Measurements from ENCODE around the gene CCNJL. TPM values are rescaled to one million over a fixed set of nuclear protein-coding genes. Genes with fewer than 3 reads are reported as not detected.
"Not testable (repeated sequence)": the region's sequence is repeated elsewhere in the genome, so short reads cannot be mapped to it uniquely, and the experiment has no call there.

CCNJL gene
- total RNA-seq, 4 donors from 2014 or later = 0.15 to 0.18 TPM; not detected in 2

GRCh38 chr5:160339406-160340130 is 27.2 kb upstream of the CCNJL start:
- Histone ChIP-seq H3K4me1 (no peaks in the 10 kb centered on the region), H3K36me3 (no peaks in the 10 kb centered on the region), H3K9me3 (no peaks in the 10 kb centered on the region), H3K4me3 (no peak overlapping the region), H3K27ac (no peak overlapping the region), H3K27me3 (no peaks in the 10 kb centered on the region)
- DNase-seq = no peak
- intact Hi-C loops (cut with DNase I; ENCODE audit: low total_unique reads) = no loop called here
- TF ChIP-seq, protein P1, sequence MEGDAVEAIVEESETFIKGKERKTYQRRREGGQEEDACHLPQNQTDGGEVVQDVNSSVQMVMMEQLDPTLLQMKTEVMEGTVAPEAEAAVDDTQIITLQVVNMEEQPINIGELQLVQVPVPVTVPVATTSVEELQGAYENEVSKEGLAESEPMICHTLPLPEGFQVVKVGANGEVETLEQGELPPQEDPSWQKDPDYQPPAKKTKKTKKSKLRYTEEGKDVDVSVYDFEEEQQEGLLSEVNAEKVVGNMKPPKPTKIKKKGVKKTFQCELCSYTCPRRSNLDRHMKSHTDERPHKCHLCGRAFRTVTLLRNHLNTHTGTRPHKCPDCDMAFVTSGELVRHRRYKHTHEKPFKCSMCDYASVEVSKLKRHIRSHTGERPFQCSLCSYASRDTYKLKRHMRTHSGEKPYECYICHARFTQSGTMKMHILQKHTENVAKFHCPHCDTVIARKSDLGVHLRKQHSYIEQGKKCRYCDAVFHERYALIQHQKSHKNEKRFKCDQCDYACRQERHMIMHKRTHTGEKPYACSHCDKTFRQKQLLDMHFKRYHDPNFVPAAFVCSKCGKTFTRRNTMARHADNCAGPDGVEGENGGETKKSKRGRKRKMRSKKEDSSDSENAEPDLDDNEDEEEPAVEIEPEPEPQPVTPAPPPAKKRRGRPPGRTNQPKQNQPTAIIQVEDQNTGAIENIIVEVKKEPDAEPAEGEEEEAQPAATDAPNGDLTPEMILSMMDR (IDR thresholded peaks at IDR 0.05 in 4 of 5, conservative IDR thresholded peaks at IDR 0.05 in 1 of 5) = no peak
- no peak for TF ChIP-seq POLR2A (IDR thresholded peaks at IDR 0.05)
- ATAC-seq = no peak
- in situ Hi-C loops (cut with MboI; ENCODE audit: low sequenced_read_pairs in 4 of 4) = loop anchor here in 3 of 4 donors (5.0 to 10.0 kb wide), 3 partner anchors 125 to 315 kb away; no protein-coding TSS in a partner anchor

GRCh38 chr5:160334716-160335115 is 22.4 kb upstream of the CCNJL start:
- intact Hi-C loops (cut with DNase I; ENCODE audit: low total_unique reads); H3K9me3 ChIP-seq; H3K4me3 ChIP-seq; H3K27me3 ChIP-seq; ATAC-seq; H3K4me1 ChIP-seq; DNase-seq; H3K36me3 ChIP-seq; H3K27ac ChIP-seq: not testable (repeated sequence)
- in situ Hi-C loops (cut with MboI; ENCODE audit: low sequenced_read_pairs in 4 of 4) = loop anchor here in 1 of 4 donors (10.0 kb wide), 1 partner anchor 120 kb away; no protein-coding TSS in a partner anchor

DNA sequence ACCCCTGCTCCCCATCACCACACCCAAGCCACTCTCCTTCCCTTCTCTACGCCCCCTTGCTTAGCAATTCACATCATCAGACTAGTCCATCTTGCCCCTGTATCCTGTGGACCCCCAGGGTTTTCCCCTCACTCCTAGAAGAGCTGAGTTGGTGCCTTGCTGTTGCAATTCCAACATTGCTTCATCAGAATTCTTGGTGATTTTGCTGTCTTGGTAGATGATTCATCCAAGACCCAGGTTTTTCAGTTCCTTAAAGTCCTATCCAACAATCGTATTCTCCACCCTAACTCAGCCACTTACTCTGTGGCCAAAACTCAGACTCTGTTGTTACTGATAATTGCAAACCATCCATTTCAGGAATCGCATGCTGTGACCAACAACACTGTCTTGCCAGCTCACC is 21.4 kb upstream of the CCNJL start:
- DNase-seq (no peak), ATAC-seq (no peak)
- Histone ChIP-seq H3K9me3 (no peaks in the 10 kb centered on the region), H3K27ac (no peak overlapping the region), H3K36me3 (no peaks in the 10 kb centered on the region), H3K4me1 (no peaks in the 10 kb centered on the region), H3K27me3 (no peaks in the 10 kb centered on the region), H3K4me3 (no peak overlapping the region)
- in situ Hi-C loops (cut with MboI; ENCODE audit: low sequenced_read_pairs in 4 of 4) (loop anchor here in 1 of 4 donors (10.0 kb wide), 1 partner anchor 119 kb away; no protein-coding TSS in a partner anchor), intact Hi-C loops (cut with DNase I; ENCODE audit: low total_unique reads) (no loop called here)
- no peak for TF ChIP-seq POLR2A (IDR thresholded peaks at IDR 0.05)
- TF ChIP-seq, protein P1 (IDR thresholded peaks at IDR 0.05 in 4 of 5, conservative IDR thresholded peaks at IDR 0.05 in 1 of 5) = no peak

DNA sequence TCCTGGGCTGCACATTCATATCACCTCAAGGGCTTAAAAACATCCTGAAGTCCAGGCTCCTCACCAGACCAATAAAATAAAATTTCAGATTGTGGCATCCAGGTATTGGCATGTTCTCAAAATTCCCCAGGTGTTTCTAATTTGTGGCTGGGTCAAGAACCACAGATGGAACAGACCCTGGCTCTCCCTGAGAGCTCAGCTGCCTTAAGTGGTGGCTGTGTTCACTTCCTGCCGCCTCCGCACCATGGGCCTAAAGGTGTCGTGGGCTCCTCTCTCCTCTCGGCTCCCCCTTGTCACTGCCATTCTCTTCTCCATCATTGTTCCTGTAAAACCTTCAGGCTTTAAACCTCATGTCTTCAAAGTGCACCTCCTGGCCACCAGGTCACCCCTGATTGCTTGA is 17.8 kb upstream of the CCNJL start:
- DNase-seq (no peak), ATAC-seq (no peak)
- intact Hi-C loops (cut with DNase I; ENCODE audit: low total_unique reads) (no loop called here), in situ Hi-C loops (cut with MboI; ENCODE audit: low sequenced_read_pairs in 4 of 4) (loop anchor here in 1 of 4 donors (10.0 kb wide), 1 partner anchor 115 kb away; no protein-coding TSS in a partner anchor)
- Histone ChIP-seq H3K9me3 (no peaks in the 10 kb centered on the region), H3K27ac (no peak overlapping the region), H3K4me3 (no peak overlapping the region), H3K4me1 (no peaks in the 10 kb centered on the region), H3K36me3 (no peaks in the 10 kb centered on the region), H3K27me3 (no peaks in the 10 kb centered on the region)
- TF ChIP-seq, protein P1 (IDR thresholded peaks at IDR 0.05 in 4 of 5, conservative IDR thresholded peaks at IDR 0.05 in 1 of 5) = no peak
- no peak for TF ChIP-seq POLR2A (IDR thresholded peaks at IDR 0.05)

DNA sequence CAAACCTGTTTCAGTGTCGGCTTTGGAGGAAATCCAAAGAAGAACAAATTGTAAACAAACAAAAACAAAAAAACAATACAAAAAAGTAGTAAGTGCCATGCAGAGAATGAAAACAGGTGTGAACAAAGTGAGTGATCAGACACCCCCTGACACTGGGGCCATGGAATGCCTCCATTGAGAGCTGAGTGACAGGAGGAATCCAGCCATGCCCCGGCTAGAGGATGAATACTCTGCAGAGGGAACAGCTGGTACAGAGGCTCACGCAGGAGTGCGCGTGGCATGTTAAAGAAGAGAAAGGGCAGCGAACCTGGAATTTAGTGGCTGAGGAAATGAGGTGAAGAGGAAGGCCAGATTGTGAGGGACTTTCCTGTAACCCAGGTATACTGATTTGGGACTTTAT is 15.5 kb upstream of the CCNJL start:
- Histone ChIP-seq H3K36me3 (no peaks in the 10 kb centered on the region), H3K4me3 (no peak overlapping the region), H3K4me1 (no peaks in the 10 kb centered on the region), H3K27me3 (no peaks in the 10 kb centered on the region), H3K27ac (no peak overlapping the region), H3K9me3 (no peaks in the 10 kb centered on the region)
- no peak for TF ChIP-seq POLR2A (IDR thresholded peaks at IDR 0.05)
- TF ChIP-seq, protein P1 (IDR thresholded peaks at IDR 0.05 in 4 of 5, conservative IDR thresholded peaks at IDR 0.05 in 1 of 5) = no peak
- ATAC-seq = no peak
- intact Hi-C loops (cut with DNase I; ENCODE audit: low total_unique reads) = no loop called here
- in situ Hi-C loops (cut with MboI; ENCODE audit: low sequenced_read_pairs in 4 of 4) = no loop called here
- no peak for DNase-seq
